Stimulated activated CD8-positive, alpha-beta memory T cell treated with anti-CD3 and anti-CD28 coated beads, Interleukin-12 subunit alpha, Interleukin-12 subunit beta, amount 100 ng/mL, for 1 hour (primary cell): Measurements from ENCODE around the gene VAMP4.
A peak's percentile ranks its signal among the peaks of the same experiment; 100 is the strongest.

ENCODE experiments used
- DNase-seq: peaks from one replicate; pipeline ENCODE4 v3.0.0-alpha.2; 2020; ENCODE audit warnings: low read depth

VAMP4 gene

DNA sequence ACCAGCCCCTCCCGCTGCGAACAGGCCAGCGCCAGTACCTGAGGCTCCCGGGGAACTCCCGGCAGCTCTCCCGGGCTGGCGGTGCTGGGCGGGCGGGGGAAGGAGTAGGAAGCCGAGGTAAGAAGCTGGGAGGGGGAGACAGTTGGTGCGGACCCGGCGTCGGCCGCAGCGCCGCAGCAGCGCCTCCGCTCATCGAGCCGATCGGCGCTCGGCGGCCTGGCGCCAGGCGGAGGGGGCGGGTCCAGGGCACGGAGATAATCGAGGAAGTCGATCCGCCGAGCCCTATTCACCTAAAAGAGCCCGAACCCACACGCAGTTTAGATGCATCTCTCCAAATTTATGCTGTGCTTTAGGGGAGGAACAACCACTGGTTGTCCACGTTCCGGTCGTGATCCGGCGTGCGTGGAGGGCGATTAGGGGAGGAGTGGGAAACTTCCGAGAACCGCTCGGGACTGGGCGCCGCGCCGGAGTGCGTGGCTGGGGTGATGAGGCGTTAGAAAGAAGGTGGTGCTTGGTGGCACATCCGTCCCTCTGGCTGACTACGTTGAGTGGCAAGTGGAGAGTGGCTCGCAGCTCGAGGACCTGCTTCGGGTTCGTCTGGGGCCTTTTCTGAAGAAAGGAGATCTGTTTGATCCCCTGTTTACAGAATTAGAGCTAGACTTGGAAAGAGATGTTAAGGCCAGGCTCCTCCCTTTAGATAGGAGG is at the start of gene VAMP4:
TSS of gene VAMP4 (minus strand) at position 194 of the 705 bp plus-strand sequence. CDS start 3,651 bp downstream, outside the sequence.
- DNase-seq, result peak; percentile 71

GRCh38 chr1:171790318-171790717 is 48.5 kb upstream of the VAMP4 start:
- DNase-seq, result no peak

DNA sequence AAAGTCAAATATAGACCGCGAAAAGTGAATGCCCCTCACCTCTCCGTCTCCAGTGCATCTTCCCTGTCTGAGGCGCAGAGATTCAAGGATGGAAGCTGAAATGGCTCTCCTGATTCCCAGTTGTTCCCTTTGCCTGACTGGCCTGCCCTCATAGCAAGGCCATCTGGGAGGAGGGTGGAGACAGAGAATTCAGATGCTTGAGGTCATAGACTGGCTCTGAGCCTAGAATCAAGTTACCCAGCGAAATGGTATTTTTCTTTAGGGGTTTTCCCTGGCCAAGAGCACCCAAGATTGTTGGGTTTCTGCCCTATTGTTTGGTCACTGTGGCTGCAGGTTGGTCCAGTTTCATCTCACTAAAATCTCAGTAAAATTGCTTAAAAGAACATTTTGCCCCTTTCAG is 46.8 kb upstream of the VAMP4 start:
- DNase-seq, result no peak

- no peak for DNase-seq
Measured at GRCh38 chr1:171787686-171788480, 46.0 kb upstream of the VAMP4 start.

- DNase-seq, result no peak
Measured at GRCh38 chr1:171786534-171786933, 44.7 kb upstream of the VAMP4 start.

GRCh38 chr1:171785766-171786165 is 43.9 kb upstream of the VAMP4 start:
- DNase-seq, result no peak

- no peak for DNase-seq
Measured at GRCh38 chr1:171784784-171785183, 42.9 kb upstream of the VAMP4 start.

- DNase-seq, result no peak
Measured at GRCh38 chr1:171783816-171784530, 42.1 kb upstream of the VAMP4 start.

DNA sequence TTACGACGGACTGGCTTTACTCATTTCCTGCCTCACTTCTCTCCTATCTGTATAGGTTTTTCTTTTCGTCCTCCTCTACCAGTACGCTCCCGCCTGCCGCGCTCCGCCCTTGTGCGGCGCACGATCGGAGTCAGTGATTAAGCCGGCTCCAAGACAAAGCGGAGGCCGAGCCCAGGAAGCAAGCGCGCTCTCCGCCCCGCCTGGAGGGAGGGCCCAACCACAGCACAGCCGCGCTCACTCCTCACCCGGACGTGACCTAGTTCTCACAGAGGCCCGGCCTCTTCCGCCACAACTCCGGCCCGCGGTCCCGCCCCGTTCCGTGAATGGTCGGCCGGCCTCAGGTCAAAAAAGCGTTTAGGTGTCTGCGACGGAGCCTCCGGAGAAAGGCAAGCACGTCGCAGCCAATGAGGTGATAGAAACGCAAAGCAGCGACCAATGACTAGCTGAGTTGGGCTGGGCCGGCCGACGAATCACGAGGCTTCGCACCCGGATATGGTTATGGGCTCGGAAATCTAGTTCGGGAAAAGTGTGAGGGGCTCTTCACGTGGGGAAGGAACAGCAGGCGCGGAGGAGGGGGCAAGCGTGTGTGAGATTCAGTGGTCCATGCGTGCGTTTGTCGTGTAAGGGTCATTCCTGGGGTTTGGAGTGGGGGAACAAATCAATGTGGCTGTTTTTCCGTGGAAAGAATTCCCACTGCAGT is 39.5 kb upstream of the VAMP4 start, which contains the start of gene METTL13:
TSS of gene METTL13 (plus strand) at position 485 of the 700 bp plus-strand sequence. CDS start 308 bp downstream, outside the sequence.
- DNase-seq, result peak; percentile 96

- DNase-seq, result no peak
Measured at GRCh38 chr1:171780583-171781175, 38.8 kb upstream of the VAMP4 start.

DNA sequence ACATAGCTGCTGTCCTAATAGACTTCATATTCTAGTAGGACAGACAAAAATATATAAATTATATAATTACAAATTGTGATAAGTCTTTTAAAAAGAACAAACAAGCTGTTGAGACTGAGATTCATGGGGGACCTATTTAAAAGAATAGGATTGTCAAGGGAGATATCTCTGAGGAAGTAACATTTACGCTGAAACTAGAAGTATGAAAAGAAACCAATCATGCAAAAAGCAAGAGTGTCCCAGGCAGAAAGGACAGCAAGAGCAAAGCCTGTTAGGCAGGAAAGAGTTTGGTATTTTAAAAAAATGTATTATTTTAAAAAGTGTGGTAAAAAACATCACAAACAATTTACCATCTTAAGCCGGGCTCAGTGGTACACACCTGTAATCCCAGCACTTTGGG is 30.4 kb upstream of the VAMP4 start:
- DNase-seq, result no peak

GRCh38 chr1:171769754-171770153 is 27.9 kb upstream of the VAMP4 start:
- DNase-seq, result no peak

- DNase-seq, result no peak
Measured at GRCh38 chr1:171769171-171769570, 27.3 kb upstream of the VAMP4 start.

- DNase-seq, result no peak
Measured at GRCh38 chr1:171763764-171764163, 21.9 kb upstream of the VAMP4 start.

GRCh38 chr1:171762143-171762563 is 20.3 kb upstream of the VAMP4 start:
- no peak for DNase-seq

GRCh38 chr1:171758011-171758410 is 16.1 kb upstream of the VAMP4 start:
- no peak for DNase-seq

- DNase-seq, result no peak
Measured at GRCh38 chr1:171756856-171757255, 15.0 kb upstream of the VAMP4 start.

DNA sequence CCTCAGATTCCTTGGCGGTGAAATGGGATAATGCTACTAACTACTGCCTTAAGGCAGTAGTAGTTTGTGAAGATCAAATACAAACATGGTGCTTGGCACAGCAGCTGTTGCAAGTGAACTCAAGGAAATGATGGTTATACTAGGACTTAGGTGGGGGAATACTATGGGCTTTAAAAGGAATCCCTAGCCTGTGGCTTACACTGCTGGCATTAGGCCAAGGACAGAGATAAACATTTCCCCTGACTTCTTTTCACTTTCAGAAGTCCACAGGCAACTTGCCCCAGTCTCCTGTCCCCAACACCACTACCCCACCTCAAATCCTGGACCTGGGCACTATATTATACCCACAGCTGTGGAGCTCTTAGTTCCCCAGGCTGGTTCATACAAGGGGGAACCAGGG is 13.1 kb upstream of the VAMP4 start:
- no peak for DNase-seq

DNA sequence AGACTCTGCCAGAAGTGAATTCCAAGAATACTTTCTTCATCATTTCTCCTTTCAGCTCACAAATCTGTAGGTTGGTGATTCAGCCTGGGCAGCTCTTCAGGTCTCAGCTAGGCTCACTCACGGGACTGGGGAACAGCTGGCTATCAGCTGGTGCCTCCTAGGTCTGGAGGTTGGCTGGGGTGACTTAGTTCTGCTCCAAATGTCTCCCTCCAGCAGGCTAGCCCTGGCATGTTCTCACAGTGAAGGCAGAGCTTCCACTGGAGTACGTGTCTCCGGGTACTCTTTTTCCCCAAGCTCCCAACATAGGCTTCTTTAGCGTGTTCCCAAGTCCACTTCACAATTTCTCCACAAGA is 12.5 kb upstream of the VAMP4 start:
- DNase-seq, result no peak

DNA sequence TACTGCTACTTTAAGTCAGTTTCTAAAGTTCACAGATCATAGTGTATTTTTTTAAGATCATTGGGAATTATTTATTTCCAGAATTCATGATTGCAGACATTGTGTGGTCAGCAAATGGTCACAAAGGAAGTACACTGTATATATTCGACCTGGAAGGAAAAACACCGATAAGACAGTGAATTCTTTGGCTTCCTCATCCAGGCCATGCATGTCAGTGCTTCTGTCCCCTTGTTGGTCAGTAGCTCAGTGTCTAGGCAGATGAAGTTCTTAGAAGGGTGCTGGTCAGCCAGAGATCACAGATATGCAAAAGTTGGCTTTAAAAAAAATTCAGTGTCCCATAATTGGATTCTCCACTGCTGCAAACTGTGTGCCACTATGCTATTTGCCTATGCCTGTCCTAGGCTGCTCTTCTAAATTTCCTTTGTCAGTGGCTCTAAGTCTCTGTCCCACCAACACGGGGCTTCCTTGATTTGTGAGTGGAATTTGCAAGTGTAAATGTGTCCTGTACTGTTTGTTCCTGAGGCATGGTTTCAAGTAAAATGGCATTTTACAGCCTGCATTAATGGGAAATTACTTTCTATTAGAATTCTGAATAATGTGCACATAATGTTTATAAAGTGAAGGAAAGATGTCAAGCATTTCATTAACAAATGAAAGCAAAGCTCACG is 12.0 kb upstream of the VAMP4 start:
- DNase-seq, result no peak

- DNase-seq, result no peak
Measured at GRCh38 chr1:171753182-171753581, 11.3 kb upstream of the VAMP4 start.
